ENCODE measurements around the gene CTPS1. TPM values are rescaled to one million over a fixed set of nuclear protein-coding genes. Genes with fewer than 3 reads are reported as not detected.

Gene CTPS1
- total RNA-seq, 1 donor from 2014 or later, result 41.8 TPM

DNA sequence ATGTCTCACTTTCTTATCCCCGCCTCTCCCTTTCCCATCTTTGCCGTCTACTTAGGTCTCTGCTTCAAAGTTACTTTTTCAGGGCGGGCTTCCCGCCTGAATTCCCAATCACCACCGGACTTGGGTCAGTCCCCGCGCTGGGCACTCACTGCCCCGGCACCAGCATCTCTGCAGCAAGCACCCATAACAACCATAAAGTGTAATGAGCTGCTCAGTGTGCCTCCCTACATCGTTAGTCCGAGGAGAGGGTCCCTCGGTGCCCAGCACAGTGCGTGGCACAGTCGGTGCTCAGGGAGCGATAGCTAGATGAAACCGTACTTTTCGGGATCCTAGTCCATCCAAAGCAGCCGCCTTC, 633 bp upstream of the CTPS1 start:
- peak overlapping the region; percentile 76 for H3K4me3 Mint-ChIP-seq
- DNase-seq (ENCODE audit: low spot score in 2 of 2, unreplicated experiment in 2 of 2), result no peak
- H3K9me3 Mint-ChIP-seq, result no peaks in the 10 kb centered on the region
- no peaks in the 10 kb centered on the region for H3K27me3 Mint-ChIP-seq (ENCODE audit: low read depth)
- H3K36me3 Mint-ChIP-seq, result peaks cover 2% of the 10 kb centered on the region
- TF ChIP-seq, protein P1, sequence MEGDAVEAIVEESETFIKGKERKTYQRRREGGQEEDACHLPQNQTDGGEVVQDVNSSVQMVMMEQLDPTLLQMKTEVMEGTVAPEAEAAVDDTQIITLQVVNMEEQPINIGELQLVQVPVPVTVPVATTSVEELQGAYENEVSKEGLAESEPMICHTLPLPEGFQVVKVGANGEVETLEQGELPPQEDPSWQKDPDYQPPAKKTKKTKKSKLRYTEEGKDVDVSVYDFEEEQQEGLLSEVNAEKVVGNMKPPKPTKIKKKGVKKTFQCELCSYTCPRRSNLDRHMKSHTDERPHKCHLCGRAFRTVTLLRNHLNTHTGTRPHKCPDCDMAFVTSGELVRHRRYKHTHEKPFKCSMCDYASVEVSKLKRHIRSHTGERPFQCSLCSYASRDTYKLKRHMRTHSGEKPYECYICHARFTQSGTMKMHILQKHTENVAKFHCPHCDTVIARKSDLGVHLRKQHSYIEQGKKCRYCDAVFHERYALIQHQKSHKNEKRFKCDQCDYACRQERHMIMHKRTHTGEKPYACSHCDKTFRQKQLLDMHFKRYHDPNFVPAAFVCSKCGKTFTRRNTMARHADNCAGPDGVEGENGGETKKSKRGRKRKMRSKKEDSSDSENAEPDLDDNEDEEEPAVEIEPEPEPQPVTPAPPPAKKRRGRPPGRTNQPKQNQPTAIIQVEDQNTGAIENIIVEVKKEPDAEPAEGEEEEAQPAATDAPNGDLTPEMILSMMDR (IDR thresholded peaks at IDR 0.05; ENCODE audit: unreplicated experiment), result no peak
- peak overlapping the region; percentile 89 for H3K27ac Mint-ChIP-seq
- peaks cover 30% of the 10 kb centered on the region for H3K4me1 Mint-ChIP-seq

DNA sequence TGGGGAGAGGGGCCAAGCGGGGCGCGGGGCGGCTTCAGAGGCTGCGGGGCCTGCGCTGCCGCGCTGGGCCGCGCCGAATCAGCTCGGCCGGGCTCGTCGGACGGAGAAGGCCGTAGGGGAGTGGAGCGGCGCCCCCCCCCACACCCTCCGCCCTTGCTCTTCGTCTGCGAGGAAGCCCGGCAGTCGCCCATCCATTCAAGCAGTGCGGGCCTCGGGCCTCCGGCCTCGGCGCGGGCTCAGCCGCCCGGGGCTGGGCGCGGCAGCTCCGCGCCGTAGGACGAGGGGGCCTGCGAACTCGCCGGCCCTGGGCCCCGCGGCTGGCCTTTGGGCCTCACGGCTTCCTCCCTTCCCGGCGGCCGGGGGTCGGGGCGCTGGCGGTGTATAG, 564 bp downstream of the CTPS1 start:
- no peak for DNase-seq (ENCODE audit: low spot score in 2 of 2, unreplicated experiment in 2 of 2)
- H3K9me3 Mint-ChIP-seq, result no peaks in the 10 kb centered on the region
- peaks cover 9% of the 10 kb centered on the region for H3K36me3 Mint-ChIP-seq
- peaks cover 26% of the 10 kb centered on the region for H3K4me1 Mint-ChIP-seq
- TF ChIP-seq, protein P1 (IDR thresholded peaks at IDR 0.05; ENCODE audit: unreplicated experiment), result no peak
- H3K27me3 Mint-ChIP-seq (ENCODE audit: low read depth), result no peaks in the 10 kb centered on the region
- H3K27ac Mint-ChIP-seq, result peak overlapping the region; percentile 80
- H3K4me3 Mint-ChIP-seq, result peak overlapping the region; percentile 77

DNA sequence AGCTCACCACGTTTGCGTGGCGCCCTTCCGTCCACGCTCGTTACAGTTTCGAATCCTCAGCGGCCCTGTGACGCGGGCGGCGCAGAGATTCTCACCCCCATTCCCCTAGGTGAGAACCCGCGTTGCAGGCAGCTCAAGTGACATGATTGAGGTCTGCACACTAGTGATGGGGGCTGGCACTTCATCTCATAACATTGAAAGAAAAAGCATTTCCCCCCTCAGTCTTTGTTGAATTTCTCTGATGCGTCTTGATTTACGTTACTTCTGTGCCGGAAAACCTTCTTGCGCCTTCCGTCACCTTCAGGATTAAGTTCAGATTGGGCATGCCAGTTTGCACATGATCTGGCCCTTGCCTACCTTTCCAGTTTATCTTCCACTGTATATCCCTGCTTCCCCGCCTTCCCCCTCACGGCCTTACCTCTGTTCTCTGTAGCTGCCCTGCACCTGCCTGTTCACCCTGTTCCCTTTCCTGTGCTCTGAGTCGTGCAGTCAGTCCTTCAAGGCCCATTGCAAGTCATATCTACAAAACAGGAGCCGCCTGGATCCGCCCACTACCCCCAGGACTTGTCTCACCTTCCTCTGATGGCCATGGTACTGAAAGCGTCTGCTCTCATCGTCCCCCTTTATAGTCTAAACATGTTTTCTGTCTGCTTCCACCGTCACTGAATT, 1.1 kb downstream of the CTPS1 start:
- TF ChIP-seq, protein P1 (IDR thresholded peaks at IDR 0.05; ENCODE audit: unreplicated experiment), result no peak
- Mint-ChIP-seq H3K9me3 (no peaks in the 10 kb centered on the region), H3K27ac (peak overlapping the region; percentile 80), H3K4me3 (peak overlapping the region; percentile 77), H3K36me3 (peaks cover 11% of the 10 kb centered on the region), H3K4me1 (peaks cover 25% of the 10 kb centered on the region), H3K27me3 (ENCODE audit: low read depth) (no peaks in the 10 kb centered on the region)
- peak in 1 of 2 experiments; percentile 39 for DNase-seq (ENCODE audit: low spot score in 2 of 2, unreplicated experiment in 2 of 2)

GRCh38 chr1:40981691-40982448, 2.4 kb downstream of the CTPS1 start:
- Mint-ChIP-seq H3K4me1 (peaks cover 31% of the 10 kb centered on the region), H3K27me3 (ENCODE audit: low read depth) (no peaks in the 10 kb centered on the region), H3K36me3 (peaks cover 16% of the 10 kb centered on the region), H3K9me3 (no peaks in the 10 kb centered on the region), H3K4me3 (peak overlapping the region; percentile 19), H3K27ac (peak overlapping the region; percentile 6)
- no peak for DNase-seq (ENCODE audit: low spot score in 2 of 2, unreplicated experiment in 2 of 2)
- TF ChIP-seq, protein P1 (IDR thresholded peaks at IDR 0.05; ENCODE audit: unreplicated experiment), result no peak

DNA sequence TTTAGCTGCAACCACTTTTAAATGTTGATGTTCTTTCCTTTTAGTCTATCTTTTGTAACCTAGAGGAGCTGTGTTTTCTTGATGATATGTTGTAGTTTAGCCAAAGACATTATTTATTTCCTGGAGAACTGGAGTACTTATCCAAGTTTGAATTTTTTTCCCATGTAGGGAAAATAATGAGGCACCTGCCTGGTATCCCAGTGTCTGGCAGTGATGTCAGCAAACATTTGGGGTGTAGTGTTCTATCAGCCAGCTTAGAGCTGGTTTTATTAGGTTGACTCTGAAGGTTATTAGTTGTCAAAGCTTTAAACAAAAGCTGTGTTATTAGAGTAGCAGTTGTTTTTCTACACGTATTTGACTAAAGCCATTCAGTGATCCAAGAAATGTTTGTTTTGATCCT, 3.2 kb downstream of the CTPS1 start:
- peaks cover 37% of the 10 kb centered on the region for H3K4me1 Mint-ChIP-seq
- no peak overlapping the region for H3K4me3 Mint-ChIP-seq
- no peaks in the 10 kb centered on the region for H3K27me3 Mint-ChIP-seq (ENCODE audit: low read depth)
- no peak overlapping the region for H3K27ac Mint-ChIP-seq
- DNase-seq (ENCODE audit: low spot score in 2 of 2, unreplicated experiment in 2 of 2), result no peak
- peaks cover 22% of the 10 kb centered on the region for H3K36me3 Mint-ChIP-seq
- TF ChIP-seq, protein P1 (IDR thresholded peaks at IDR 0.05; ENCODE audit: unreplicated experiment), result no peak
- H3K9me3 Mint-ChIP-seq, result no peaks in the 10 kb centered on the region

All from mesothelial cell of epicardium (in vitro differentiated cells).